ENCODE data around the gene CTDSPL.

Gene CTDSPL

DNA sequence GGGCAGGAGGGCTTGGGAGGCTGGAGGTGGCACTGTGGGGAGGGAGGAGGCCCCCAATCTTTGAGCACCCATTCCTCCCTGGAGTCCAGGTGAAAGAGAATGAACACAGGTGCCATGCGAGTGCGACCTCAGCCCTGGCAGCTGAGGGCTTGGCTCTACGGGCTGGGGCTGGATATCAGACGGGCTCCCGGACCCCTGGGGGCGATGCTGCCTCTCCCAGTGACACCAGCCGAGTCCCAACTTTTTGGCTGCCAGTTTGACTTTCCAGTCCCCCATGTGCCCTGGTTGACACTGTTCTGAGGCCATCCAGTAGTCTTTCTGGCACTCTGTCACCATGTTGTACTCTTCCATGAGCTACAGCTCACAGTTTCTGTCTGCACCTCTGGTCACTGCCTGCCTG, 130.1 kb downstream of the CTDSPL start:
- Histone ChIP-seq H3K36me3 (ENCODE audit: control insufficient read depth, insufficient read depth, low read length) (0 out of 2 replicates have a peak, but pooled peaks cover 2% of the 10 kb centered on the region), H3K4me3 (replicated peaks; ENCODE audit: low read depth, low read length) (no peak overlapping the region), H3K27me3 (replicated peaks; ENCODE audit: control insufficient read depth, insufficient read depth, low read length) (no peaks in the 10 kb centered on the region)
- DNase-seq (ENCODE audit: extremely low read depth, insufficient read length) = no peak
- TF ChIP-seq CTCF (IDR thresholded peaks at IDR 0.05; ENCODE audit: insufficient read depth, low read length, poor library complexity, severe bottlenecking) = no peak

DNA sequence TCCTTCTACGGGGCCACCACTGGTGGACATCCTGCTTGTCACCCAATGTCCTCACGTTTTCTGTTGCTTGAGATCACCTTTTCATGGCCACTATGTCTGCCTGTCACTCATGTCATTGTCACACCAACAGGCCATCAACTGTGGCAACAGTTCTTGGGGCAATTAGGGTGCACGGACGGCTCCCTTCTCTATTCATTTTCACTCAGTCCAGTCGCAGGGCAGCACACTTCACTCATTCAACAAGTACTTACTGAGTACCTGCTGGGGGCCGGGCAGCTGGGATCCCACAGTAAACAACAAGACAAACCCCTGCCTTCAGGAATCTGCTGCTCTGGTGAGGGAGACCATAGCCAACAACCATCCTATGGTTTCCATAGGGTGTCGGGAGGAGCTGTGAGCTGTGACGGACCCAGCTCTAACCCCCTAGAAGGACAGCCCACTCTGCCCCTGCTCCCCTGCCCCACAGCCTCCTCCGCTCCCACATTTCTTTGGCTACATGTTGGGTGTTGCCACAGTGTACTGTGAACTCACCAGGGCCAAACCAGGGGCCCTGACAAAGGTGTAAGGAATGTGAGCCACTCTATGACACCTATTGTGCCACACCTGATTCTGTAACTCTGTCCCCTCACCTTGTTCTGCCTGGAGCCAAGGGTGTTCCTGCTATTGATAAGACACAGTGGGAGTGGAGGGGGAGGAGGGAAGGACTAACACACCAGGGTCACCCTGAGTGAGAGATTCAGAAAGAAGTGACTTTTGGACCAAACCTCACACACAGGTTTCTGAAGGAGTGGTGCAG, 130.8 kb downstream of the CTDSPL start:
- peaks cover 2% of the 10 kb centered on the region; the same call in 1 of the 2 replicates for H3K36me3 ChIP-seq (ENCODE audit: control insufficient read depth, insufficient read depth, low read length)
- TF ChIP-seq CTCF (IDR thresholded peaks at IDR 0.05; ENCODE audit: insufficient read depth, low read length, poor library complexity, severe bottlenecking) = no peak
- H3K4me3 ChIP-seq (replicated peaks; ENCODE audit: low read depth, low read length) = no peak overlapping the region
- no peaks in the 10 kb centered on the region for H3K27me3 ChIP-seq (replicated peaks; ENCODE audit: control insufficient read depth, insufficient read depth, low read length)
- no peak for DNase-seq (ENCODE audit: extremely low read depth, insufficient read length)

GRCh38 chr3:37993067-37993455, 131.4 kb downstream of the CTDSPL start:
- TF ChIP-seq CTCF (IDR thresholded peaks at IDR 0.05; ENCODE audit: insufficient read depth, low read length, poor library complexity, severe bottlenecking) = no peak
- Histone ChIP-seq H3K27me3 (replicated peaks; ENCODE audit: control insufficient read depth, insufficient read depth, low read length) (no peaks in the 10 kb centered on the region), H3K4me3 (replicated peaks; ENCODE audit: low read depth, low read length) (no peak overlapping the region), H3K36me3 (ENCODE audit: control insufficient read depth, insufficient read depth, low read length) (peaks cover 2% of the 10 kb centered on the region)
- DNase-seq (ENCODE audit: extremely low read depth, insufficient read length) = no peak

DNA sequence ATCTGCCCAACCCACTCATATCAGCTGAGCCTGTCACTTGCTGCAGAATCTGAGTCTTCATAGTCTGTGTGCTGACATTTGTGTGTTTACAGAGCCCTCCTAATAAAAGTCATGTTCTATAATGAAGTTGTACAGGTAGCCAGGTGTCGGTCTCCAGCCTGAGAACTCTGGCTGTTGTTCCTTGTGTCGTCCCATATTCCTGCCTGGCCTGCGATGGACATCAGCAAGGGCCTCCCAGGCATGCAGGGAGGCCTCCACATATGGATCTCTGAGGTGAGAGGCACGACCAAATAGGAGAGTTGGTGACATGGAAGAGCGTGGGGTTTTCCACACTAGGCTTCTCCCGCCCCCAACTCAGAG, 131.8 kb downstream of the CTDSPL start:
- no peak for TF ChIP-seq CTCF (IDR thresholded peaks at IDR 0.05; ENCODE audit: insufficient read depth, low read length, poor library complexity, severe bottlenecking)
- peak overlapping the region; percentile 77 for H3K4me3 ChIP-seq (replicated peaks; ENCODE audit: low read depth, low read length)
- H3K27me3 ChIP-seq (replicated peaks; ENCODE audit: control insufficient read depth, insufficient read depth, low read length) = no peaks in the 10 kb centered on the region
- peaks cover 2% of the 10 kb centered on the region for H3K36me3 ChIP-seq (ENCODE audit: control insufficient read depth, insufficient read depth, low read length)
- no peak for DNase-seq (ENCODE audit: extremely low read depth, insufficient read length)

DNA sequence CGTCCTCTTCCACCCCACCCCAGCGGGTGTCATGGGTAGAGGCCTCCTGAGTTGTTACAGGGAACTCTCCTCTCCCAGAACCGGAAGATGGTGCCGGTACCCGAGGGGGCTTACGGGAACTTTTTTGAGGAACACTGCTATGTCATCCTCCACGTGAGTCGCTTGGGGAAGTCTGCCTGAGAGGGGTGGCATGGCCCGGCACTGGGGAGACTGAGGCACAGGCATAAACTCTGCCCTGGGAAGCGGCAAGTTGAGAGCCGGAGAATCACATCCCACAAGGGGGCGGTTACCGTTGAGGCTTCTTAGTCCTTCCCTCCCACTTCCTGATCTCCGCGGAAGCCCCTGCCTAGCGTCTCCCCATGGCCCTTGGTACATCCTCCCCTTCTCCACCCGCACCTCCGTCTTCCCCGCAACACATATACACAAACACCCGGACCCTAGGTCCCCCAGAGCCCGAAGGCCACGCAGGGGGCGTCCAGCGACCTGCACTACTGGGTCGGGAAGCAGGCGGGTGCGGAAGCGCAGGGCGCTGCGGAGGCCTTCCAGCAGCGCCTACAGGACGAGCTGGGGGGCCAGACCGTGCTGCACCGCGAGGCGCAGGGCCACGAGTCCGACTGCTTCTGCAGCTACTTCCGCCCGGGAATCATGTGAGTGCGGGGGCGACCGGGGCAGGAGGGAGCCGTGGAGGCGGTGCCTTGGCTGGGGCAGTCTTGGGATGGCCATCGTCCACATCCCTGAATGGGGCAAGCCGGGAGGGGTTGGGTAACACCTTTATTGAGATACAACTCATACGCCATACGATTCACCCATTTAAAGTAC, 132.3 kb downstream of the CTDSPL start:
- TF ChIP-seq CTCF (IDR thresholded peaks at IDR 0.05; ENCODE audit: insufficient read depth, low read length, poor library complexity, severe bottlenecking) = no peak
- H3K4me3 ChIP-seq (replicated peaks; ENCODE audit: low read depth, low read length) = peak overlapping the region; percentile 77
- DNase-seq (ENCODE audit: extremely low read depth, insufficient read length) = peak; percentile 84
- no peaks in the 10 kb centered on the region for H3K27me3 ChIP-seq (replicated peaks; ENCODE audit: control insufficient read depth, insufficient read depth, low read length)
- H3K36me3 ChIP-seq (ENCODE audit: control insufficient read depth, insufficient read depth, low read length) = peaks cover 2% of the 10 kb centered on the region

All from GM06990 (cell line).